Activated T-helper 1 cell treated with Interleukin-2 at 50 U/mL for 16 hours (primary cell): ENCODE measurements around the gene PRKAR1A.
A peak's percentile ranks its signal among the peaks of the same experiment; 100 is the strongest.
"Not testable (repeated sequence)": the region's sequence is repeated elsewhere in the genome, so short reads cannot be mapped to it uniquely, and the experiment has no call there.

Source experiments
- DNase-seq: peaks from one replicate; pipeline ENCODE4 v3.0.0-alpha.2; 2020; ENCODE audit warnings: low read depth

PRKAR1A gene

DNA sequence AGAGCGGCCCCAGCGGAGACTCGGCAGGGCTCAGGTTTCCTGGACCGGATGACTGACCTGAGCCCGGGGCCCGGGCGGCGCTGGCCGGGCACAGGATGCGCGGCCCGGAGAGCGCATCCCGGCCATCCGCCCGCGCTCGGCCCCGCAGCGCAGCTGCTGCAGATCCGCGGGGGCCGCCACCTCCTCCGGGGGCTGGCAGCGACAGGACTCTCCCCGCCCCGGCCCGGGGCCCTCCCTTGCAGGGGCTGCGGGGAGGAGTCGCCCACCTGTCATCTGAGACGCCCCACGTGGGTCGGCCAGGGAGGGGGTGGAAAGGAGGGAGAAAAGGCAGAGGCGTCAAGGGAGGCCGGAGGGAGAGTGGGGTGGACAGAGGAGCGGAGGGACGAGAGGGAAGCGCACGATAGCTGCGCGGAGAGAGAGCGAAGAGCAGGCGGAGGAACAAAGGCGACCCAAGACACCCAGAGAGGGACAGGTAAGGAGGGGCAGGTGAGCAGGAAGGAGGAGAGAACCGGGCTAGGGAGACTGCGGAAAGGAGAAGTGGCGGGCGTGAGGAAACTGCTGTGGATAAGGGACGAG lies 471 bp upstream of the PRKAR1A start:
- DNase-seq = peak; percentile 33

DNA sequence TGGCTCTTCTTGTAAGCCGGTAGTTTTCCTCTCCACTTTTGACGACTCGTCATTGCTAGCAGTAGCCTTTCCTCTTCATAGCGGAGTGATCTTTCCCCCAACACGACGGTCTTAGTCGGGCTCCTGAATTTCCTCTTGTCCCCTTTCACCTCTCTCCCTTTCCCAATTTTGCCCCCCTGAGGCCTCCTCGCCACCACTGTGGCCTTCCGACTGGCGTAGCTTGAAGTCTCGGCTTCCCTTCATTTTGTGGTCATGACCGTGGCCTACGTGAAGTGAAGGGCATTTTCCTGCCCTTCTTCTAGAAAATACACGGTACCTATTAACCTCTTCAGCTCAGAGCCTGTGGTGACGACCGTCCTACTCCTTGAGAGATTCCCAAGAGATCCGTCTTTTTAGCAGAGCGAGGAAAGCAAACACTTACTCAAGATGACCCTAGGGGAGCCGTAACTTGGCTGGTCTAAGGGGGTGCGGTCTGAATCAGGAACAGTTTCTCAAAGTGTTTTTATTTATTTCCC lies 787 bp downstream of the PRKAR1A start:
- DNase-seq = no peak

DNA sequence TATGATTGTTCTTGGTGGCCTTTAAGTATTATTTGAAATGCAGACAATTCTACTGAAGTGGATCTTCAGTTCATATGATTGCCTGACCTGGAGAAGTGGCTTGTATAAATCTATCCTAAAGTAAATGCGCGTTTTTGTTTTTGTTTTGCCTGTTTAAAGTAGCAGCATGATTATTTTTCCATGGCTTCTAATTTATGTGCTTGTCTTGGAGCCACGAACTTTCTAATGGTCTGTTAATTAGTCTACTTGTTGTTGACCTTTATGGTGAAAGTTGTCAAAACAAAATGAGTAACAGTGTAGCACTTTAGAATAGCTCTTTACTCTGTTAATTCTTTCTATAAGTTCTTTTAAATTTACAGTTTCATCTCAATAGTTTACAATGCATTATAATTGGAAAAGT lies 1.7 kb downstream of the PRKAR1A start:
- no peak for DNase-seq

DNA sequence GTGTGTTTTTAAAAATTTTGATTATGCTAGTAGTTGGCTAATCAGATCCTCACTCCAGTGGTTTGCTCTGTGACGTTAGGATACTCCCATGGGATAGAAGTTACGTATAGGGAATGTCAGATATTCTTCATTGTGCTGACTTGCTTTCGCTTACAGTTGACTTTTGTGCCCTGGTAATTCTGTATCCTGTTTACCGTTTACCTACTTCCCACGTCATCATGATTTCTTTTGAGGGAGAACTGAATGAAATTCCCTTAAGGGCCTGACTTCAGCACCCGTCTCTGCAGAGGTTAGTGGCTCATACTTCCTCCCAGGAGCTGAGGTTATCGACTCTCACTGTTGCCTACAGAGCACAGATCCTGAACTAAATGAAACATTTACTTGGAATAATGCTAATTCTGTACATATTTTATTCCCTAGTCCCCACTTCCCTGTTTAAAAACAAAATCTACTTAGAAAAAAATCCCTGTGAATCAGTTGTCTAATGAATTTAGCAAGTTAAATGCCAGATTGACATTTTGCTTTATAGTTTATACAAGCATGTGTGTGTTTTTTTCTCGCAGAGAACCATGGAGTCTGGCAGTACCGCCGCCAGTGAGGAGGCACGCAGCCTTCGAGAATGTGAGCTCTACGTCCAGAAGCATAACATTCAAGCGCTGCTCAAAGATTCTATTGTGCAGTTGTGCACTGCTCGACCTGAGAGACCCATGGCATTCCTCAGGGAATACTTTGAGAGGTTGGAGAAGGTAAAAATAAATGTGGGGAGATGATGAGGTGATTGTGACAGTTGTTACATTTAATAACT lies 2.8 kb downstream of the PRKAR1A start:
- DNase-seq = no peak

DNA sequence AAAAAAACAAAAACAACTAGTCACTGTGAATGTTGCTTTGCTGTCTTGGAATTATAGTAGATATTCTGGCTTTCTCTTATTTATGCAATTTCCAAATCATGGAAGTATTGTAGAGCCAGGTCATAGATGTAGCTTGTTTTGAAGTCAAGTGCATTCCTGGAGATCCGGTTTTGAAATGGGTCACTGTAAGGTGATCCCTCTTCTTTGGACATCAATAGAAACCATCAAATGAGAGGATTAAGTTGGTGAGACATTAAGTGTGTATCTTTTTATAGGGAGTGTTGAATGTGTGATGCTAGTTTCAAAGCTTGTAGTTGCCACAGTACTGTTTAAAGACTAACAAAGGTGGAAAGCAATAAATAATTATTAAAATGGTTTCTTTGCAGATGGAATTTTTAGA lies 4.5 kb downstream of the PRKAR1A start:
- DNase-seq = no peak

DNA sequence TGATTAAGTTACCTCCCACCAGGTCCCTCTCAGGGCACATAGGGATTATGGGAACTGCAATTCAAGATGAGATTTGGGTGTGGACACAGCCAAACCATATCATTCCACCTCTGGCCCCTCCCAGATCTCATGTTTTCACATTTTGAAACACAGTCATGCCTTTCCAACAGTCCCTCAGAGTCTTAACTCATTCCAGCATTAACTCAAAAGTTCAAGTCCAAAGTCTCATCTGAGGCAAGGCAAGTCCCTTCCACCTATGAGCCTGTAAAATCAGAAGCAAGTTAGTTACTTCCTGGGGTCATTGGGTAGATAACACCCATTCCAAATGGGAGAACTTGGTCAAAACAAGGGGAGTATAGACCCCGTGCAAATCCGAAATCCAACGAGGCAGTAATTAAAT lies 5.4 kb downstream of the PRKAR1A start:
- DNase-seq = not testable (repeated sequence)

DNA sequence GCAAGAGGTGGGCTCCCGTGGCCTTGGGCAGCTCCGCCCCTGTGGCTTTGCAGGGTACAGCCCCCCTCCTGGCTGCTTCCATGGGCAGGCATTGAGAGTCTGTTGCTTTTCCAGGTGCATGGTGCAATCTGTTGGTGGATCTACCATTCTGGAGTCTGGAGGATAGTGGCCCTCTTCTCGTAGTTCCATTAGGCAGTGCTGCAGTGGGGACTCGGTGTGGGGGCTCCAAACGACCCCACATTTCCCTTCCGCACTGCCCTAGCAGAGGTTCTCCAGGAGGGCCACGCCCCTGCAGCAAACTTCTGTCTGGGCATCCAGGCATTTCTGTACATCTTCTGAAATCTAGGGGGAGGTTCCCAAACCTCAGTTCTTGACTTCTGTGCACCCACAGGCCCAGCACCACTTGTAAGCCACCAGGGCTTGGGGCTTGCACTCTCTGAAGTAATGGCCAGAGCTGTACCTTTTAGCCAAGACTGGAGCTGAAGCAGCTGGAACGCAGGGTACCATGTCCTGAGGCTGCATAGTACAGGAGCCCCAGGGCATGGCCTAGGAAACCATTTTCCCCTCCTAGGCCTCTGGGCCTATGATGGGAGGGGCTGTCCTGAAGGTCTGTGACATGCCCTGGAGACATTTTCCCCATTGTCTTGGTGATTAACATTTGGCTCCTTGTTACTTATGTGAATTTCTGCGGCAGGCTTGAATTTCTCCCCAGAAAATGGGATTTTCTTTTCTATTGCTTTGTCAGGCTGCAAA lies 6.0 kb downstream of the PRKAR1A start:
- no peak for DNase-seq

DNA sequence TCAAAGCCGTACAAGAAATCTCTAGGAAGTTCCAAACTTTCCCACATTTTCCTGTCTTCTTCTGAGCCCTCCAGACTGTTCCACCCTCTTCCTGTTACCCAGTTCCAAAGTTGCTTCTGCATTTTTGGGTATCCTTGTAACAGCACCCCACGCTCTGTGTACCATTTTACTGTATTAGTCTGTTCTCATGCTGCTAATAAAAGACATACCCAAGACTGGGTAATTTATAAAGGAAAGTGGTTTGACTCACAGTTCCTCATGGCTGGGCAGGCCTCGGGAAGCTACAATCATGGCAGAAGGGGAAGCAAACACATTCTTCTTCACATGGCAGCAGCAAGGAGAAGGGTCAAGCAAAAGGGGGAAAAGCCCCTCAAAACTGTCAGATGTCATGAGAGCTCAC lies 6.8 kb downstream of the PRKAR1A start:
- DNase-seq = not testable (repeated sequence)

DNA sequence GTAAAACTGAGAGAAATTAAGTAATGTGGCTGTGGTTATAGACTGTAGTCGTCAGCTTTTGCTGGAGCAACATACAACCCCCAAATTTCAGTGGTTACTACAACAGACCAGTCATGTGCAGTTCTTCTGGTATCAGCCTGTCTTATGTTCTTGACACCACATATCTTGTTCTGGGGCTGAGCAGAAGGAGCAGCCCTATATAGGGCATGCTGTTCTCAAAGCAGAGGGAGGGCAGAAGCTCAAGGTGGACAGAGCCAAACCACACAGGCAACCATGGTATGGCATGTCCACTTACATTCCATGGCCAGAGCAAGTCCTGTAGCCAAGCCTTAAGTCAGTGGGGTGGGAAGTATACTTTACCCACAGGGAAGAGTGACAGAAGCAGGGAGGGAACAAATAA lies 7.7 kb downstream of the PRKAR1A start:
- no peak for DNase-seq

DNA sequence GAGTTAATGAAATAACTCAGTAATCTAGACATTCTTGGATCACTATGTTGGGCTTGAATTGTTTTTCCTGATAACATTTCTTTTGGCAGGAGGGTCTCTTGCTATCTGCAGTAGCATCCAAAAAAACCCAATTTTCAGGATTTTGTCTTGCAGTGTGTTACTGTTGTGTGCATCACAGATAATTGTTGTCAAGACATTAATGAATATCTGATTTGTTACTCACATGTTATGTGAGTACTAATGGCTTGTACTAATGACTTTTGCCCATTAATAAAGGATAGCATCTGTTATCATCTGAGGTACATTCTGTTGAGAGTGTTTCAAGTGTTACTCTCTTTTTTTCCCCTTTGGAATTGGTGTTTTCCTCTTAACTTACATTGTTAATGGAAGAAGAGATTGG lies 10.0 kb downstream of the PRKAR1A start:
- DNase-seq = no peak

DNA sequence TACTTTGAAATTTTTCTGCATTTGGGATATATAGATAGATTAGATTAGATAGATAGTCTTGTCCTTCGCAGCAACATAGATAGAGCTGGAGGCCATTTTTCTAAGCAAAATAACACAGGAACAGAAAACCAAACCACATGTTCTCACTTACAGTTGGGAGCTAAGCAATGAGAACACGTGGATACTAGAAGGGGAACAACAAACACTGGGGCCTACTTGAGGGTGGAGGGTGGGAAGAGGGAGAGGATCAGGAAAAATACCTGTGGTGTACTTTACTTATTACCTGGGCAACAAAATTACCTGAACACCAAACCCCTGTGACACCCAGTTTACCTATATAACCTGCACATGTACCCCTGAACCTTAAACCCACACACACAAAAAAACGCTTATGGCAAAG lies 14.3 kb downstream of the PRKAR1A start:
- DNase-seq = no peak

DNA sequence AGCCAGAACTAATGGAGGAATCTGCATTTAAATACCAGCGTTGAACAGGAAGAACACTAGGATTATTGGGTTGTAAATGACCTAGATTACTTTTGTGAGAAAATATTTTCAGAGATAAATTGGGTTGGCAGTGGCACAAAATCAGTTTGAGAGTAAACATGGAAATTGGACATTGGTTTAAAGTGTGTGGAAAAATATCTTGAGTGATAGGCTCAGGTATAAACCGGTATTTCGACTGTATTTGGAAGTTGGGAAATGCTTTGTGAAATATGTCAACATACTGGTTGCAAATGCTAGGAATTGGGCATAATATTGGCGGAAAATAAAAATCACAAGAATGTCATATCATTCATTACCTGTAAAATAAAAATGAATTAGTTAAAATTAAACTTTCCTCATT lies 15.1 kb downstream of the PRKAR1A start:
- DNase-seq = no peak

DNA sequence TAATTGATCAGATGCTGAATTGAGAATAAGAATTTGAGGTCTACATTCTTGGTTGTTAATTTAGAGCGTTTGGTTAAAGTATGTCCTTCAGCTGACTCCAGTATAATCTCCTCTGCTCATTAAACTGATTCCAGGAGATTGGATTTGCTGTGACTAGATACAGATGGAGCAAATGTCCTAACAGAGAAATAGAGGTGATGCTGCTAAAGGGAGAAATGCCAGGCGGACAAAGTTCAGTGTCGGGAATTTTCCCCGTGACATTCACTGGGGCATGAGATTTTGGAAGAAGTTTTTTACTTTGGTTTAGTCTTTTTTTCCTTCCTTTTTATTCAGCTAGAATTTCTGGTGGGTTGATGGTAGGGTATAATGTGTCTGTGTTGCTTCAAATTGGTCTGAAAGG lies 19.0 kb downstream of the PRKAR1A start:
- DNase-seq = no peak

DNA sequence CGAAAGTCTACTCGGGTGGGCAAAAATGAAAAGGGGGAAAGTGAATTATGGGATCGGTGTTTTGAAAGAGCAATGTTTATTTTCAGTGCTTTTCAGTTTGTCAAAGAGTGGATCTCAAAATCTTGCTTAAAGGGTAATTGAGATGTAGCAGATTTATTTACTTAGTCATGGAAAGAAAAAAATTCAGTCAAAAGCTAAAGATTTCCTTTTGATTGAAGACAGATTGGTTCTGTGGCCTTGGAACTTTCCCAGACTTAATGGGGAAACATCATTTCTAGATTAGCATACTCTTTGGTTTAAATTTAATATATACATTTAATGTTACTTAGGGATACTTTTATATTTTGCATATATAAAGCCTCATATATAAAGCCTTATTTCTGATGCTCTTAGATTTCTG lies 20.6 kb downstream of the PRKAR1A start:
- DNase-seq = no peak

DNA sequence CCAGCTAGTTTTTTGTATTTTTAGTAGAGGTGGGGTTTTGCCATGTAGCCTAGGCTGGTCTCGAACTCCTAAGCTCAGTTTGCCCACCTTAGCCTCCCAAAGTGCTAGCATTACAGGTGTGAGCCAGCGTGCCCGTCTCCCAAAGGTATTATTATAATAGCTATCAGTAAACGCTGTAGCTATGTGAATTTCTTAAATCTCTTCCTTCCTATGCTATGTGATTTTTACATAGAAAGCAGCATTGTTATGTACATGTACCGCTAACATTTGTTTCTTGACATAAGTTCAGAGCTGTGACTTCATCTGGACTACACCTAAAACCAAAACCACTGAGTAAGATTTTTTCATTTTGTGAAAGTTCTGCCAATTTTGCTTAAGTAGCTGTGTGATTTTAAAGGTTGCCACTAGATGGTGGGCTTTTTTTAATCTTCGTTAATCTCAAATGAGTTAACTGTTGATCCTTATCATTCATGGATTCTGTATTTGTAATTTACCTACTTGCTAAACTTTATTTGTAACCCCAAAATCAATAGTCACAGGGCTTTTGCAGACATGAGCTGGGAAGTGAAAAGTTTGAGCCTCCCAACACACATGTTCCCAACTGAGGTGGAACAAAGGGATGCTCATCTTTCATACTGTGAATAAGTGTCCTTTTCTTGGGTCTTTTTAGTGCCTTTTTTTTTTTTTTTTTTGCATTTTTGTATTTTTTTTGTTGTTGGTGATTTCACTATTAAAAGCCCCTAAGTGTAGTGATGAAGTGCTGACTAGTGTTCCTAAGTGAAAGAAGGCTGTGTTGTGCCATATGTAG lies 21.9 kb downstream of the PRKAR1A start:
- DNase-seq = no peak

DNA sequence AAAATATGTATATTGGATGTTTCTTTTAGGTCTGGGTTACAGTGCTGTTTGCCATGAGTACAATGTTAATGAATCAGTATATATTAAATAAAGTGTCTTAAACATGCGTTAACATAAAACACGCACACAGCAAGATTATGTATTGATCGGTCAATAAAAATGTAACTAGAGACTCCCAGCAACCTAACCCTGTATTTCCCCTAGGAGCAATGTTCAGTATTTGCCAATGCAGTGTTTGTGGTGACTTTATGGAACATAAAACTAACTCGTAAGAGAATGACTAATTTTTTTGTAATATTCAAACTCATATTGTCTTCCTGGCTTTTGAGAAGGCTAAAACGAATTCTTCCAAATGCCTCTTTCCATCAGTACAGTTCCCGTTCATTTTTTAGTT lies 22.5 kb downstream of the PRKAR1A start:
- DNase-seq = no peak

DNA sequence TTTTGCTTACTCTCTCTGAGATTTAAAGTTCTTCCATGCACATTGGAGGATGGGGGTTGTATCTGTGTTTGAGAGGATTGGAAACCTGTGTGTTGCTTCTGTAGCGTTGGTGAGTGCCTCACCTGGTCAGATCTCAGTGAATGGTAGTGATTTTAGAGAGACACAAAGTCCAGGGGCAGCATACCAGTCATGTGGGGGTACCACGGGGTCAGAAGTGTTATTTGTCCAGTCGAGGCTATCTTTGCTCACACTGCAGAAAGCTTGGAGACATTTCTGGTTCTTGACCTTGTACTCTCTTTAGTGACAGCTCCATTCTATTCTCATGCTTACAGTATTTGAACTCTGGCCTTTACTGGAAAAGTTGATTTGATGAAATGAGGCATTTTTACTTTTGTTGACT lies 23.7 kb downstream of the PRKAR1A start:
- no peak for DNase-seq

DNA sequence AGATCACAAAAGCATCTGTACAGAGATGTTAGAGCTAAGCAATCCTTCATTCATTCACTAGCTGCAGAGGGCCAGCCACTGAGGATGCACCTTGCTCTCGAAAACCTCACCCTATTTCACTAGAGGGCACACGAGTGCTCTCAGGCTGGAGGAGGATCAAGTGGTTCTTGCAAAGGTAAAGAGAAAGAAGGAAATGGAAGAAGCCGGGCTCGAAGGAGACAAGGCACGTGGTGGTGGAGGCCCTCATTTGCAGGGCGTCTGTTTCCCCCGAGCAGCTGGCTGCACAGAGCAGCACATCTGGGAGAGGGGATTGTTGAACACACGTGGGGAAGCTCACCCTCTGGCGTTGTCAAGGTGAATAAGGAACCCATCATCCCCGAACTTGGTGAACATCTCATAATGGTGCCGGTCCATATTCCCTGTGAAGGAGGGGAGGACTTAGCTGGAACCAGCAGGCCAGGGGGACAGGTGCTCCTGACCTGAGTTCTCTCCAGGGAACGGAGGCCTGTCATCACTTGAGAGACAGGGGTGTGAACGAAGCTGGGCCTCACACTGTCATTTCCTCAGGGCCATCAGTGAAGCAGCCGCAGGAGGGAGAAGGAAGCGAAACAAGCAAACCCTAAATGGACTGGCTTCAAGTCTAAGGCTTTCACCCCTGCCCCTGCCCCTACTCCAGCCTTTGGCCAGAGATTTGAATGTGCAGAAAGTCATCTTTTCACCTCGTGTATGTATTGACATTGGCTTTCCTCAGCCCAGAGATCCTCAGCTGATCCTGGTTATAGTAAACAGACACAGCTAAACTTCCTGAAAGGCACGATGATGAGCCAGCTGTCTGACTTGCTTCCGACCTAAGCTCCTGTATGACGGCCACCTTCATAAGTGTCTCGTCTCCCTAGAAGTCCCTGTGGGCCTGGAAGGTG lies 27.6 kb downstream of the PRKAR1A start:
- DNase-seq = no peak

DNA sequence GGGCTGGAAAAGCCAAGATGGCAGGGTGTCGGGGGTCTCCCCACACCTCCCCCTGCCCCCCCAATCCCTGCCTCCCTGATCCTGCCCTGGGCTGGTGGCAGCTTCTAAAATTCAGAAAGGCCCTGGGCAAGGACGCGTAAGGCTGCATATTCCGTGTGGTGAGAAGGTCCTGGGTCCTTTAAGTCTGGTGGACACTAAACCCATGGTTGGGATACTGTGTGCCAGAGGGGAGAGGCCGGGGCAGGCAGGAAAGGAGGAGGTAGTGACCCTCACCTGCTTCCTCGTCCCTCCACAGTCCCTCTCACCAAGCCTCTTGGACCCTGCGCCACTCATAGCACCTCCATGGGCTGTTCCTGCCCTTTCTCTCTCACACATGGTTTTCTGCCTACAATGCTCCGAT lies 28.8 kb downstream of the PRKAR1A start:
- DNase-seq = no peak

DNA sequence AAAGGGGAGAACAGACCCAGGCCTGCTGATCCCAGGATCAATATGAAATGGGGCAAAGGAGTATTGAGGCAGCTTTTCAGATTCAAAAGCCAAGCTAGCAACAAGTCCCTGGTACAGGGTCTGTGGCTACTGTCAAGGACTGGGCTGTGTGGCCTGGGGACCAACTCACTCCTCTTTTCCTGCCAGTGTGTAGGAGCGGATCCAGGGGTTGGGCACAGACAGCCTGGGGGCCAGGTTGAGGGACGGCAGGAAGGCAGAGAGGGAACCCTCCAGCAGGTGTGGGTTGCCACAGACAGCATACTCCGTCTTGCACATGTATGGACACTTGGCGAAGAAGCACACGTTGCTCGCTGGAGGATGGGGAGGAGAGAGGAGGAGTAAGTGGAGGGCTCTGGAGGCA lies 29.6 kb downstream of the PRKAR1A start:
- no peak for DNase-seq
